Upper lobe of left lung (tissue), 6 donors: ENCODE data around the gene SCGB1C1. TPM values are rescaled to one million over a fixed set of nuclear protein-coding genes. Genes with fewer than 3 reads are reported as not detected.

Source experiments
- ATAC-seq, 2 donors: fragments of 200-7000 bp; cut with Tn5 transposase; one replicate each; pipeline ENCODE4 v1.9.1; 2022; ENCODE audit warnings: mild to moderate bottlenecking in 2 of 2, moderate library complexity in 2 of 2; ENCODE audit not compliant: low FRiP score in 2 of 2
- DNase-seq, 2 donors: peaks; one replicate each; pipeline ENCODE4 v3.0.0-alpha.2; 2019 to 2020
- H3K27ac ChIP-seq, 4 donors: fragments of 200-600 bp; sonication (generic); one replicate each; pipeline ENCODE4 v1.5.1; 2016 to 2019
- H3K27me3 ChIP-seq, 4 donors: fragments of 200-600 bp; sonication (generic); one replicate each; pipeline ENCODE4 v1.5.1; 2017 to 2019
- H3K36me3 ChIP-seq, 4 donors: fragments of 200-600 bp; sonication (generic); one replicate each; pipeline ENCODE4 v1.5.1; 2016 to 2019
- H3K4me1 ChIP-seq, 4 donors: fragments of 200-600 bp; sonication (generic); one replicate each; pipeline ENCODE4 v1.5.1; 2018 to 2019
- H3K4me3 ChIP-seq, 4 donors: fragments of 200-600 bp; sonication (generic); one replicate each; pipeline ENCODE4 v1.5.1; 2017 to 2019; ENCODE audit warnings: mild to moderate bottlenecking in 2 of 4, moderate library complexity in 1 of 4
- H3K9me3 ChIP-seq, 4 donors: fragments of 200-600 bp; sonication (generic); one replicate each; pipeline ENCODE4 v1.5.1; 2018 to 2019
- EP300 ChIP-seq, 4 donors: sonication (generic); formaldehyde crosslinking; IDR thresholded peaks; one replicate each; pipeline ENCODE4 v1.5.1; 2017; ENCODE audit warnings: antibody characterized with exemption in 4 of 4, control low read depth in 2 of 4
- POLR2A ChIP-seq, 4 donors: fragments of 450-650 bp; IDR thresholded peaks; one replicate each; pipeline ENCODE4 v1.5.1; 2016 to 2017; ENCODE audit warnings: antibody characterized with exemption in 4 of 4, mild to moderate bottlenecking in 2 of 4
- POLR2AphosphoS5 ChIP-seq, 2 donors: sonication (generic); formaldehyde crosslinking; IDR thresholded peaks; one replicate each; pipeline ENCODE4 v1.5.1; 2017; ENCODE audit warnings: antibody characterized with exemption in 2 of 2
- WGBS, 2 donors: methylation state at CpG; one replicate each; pipeline ENCODE4 v1.1.5; 2017 to 2018; 5-methylcytosine and 5-hydroxymethylcytosine counted together
- total RNA-seq, 6 donors: library from RNA; depleted of rRNA in 4 of 6; stranded (reverse); fragments of >200 nt in 4 of 6; gene quantifications; one replicate each; pipeline versions ENCODE4 v1.1.0 to v1.2.1, GENCODE V29; 2016 to 2021
- TF ChIP-seq, protein P1 (sequence below), 6 experiments: fragments of 450-650 bp in 4 of 6; fragments of 200-600 bp in 2 of 6; sonication (generic) in 2 of 6; IDR thresholded peaks; one replicate each; pipeline ENCODE4 v1.5.1; 2016 to 2019; ENCODE audit warnings: antibody characterized with exemption in 6 of 6
- donor health status: DM: no; HTN: no; CAD: no; lungs with moderate emphysema.
- donor health status: DM: no; HTN: yes; CAD: no; lungs with severe emphysema.

SCGB1C1 gene
- total RNA-seq, 6 donors from 2014 or later, result not detected

DNA sequence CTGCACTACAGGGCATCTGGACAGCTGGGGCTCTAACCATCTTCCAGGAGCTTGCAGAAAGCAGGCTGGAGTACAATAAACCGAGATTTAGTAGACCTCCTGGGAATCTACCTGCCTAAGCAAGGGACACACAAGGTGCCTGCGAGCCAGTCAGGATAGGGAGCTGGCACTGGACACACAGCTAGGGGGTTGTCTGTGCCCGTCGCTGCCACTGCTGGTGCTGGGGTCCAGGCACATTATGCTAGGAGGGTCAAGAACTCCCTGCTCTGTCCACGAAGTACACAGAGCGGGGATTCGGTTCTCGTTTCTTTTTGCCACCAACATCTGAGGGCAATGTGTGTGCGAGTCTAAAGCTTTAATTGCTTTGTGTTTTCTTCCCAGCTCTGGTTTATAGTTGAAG, 18.9 kb downstream of the SCGB1C1 start:
- Histone ChIP-seq H3K9me3 (no peaks in the 10 kb centered on the region), H3K4me1 (peaks cover 19 to 27% (median 24%) of the 10 kb centered on the region in 4 donors), H3K4me3 (no peak overlapping the region), H3K27ac (no peak overlapping the region), H3K27me3 (no peaks in the 10 kb centered on the region), H3K36me3 (peaks cover 28 to 72% (median 58%) of the 10 kb centered on the region in 4 donors)
- TF ChIP-seq POLR2AphosphoS5 (IDR thresholded peaks at IDR 0.05) (no peak), POLR2A (IDR thresholded peaks at IDR 0.05) (no peak)
- 88 to 92% methylated on average over 9 of the region's 9 CpGs for WGBS, 2 donors
- ATAC-seq (no peak), DNase-seq (no peak)

DNA sequence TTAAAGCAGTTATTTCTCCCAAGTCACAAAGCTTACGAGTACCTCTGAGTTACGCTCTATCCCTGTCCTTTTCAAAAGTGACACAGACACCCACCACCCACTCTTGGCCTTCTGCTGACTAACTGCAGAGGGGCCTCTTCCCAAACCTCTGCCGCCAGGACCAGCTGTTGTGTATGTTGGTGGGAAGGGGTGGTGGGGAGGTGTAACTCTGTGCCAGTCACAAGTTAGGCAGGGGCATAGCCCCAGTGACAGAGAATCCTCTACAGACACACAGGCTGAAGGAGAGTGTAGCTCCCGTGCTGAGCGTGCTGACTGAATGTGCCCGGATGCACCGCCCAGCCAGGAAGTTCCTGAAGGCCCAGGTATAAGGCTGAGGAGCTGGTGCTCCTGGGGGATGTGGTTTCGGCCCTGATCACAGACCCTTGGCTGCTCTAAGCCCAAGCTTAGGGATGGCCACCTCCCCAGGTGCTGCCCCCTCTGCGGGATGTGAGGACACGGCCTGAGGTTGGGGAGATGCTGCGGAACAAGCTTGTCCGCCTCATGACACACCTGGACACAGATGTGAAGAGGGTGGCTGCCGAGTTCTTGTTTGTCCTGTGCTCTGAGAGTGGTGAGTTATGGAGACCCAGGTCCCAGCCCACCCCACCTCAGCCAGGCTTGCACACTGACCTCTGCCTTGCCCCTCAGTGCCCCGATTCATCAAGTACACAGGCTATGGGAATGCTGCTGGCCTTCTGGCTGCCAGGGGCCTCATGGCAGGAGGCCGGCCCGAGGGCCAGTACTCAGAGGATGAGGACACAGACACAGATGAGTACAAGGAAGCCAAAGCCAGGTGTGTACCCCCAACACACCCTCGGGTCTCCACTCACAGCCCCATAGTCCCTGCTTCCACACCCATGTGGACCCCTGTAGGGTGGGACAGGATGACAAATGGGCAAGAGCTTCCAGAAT, 19.5 kb downstream of the SCGB1C1 start:
- DNase-seq (no peak), ATAC-seq (no peak)
- Histone ChIP-seq H3K27me3 (no peaks in the 10 kb centered on the region), H3K4me3 (no peak overlapping the region), H3K9me3 (no peaks in the 10 kb centered on the region), H3K4me1 (peaks cover 19 to 27% (median 24%) of the 10 kb centered on the region in 4 donors), H3K27ac (peak overlapping the region in 1 of 4 donors; percentile 34), H3K36me3 (peaks cover 28 to 72% (median 58%) of the 10 kb centered on the region in 4 donors)
- WGBS, 2 donors, result 92 to 94% methylated on average over 16 to 17 of the region's 17 CpGs
- TF ChIP-seq POLR2AphosphoS5 (IDR thresholded peaks at IDR 0.05) (no peak), EP300 (IDR thresholded peaks at IDR 0.05) (no peak), POLR2A (IDR thresholded peaks at IDR 0.05) (no peak)
- TF ChIP-seq, protein P1, sequence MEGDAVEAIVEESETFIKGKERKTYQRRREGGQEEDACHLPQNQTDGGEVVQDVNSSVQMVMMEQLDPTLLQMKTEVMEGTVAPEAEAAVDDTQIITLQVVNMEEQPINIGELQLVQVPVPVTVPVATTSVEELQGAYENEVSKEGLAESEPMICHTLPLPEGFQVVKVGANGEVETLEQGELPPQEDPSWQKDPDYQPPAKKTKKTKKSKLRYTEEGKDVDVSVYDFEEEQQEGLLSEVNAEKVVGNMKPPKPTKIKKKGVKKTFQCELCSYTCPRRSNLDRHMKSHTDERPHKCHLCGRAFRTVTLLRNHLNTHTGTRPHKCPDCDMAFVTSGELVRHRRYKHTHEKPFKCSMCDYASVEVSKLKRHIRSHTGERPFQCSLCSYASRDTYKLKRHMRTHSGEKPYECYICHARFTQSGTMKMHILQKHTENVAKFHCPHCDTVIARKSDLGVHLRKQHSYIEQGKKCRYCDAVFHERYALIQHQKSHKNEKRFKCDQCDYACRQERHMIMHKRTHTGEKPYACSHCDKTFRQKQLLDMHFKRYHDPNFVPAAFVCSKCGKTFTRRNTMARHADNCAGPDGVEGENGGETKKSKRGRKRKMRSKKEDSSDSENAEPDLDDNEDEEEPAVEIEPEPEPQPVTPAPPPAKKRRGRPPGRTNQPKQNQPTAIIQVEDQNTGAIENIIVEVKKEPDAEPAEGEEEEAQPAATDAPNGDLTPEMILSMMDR (IDR thresholded peaks at IDR 0.05), result no peak

GRCh38 chr11:213111-213510, 20.2 kb downstream of the SCGB1C1 start:
- peaks cover 19 to 27% (median 24%) of the 10 kb centered on the region in 4 donors for H3K4me1 ChIP-seq
- no peak overlapping the region for H3K4me3 ChIP-seq
- peaks cover 28 to 72% (median 58%) of the 10 kb centered on the region in 4 donors for H3K36me3 ChIP-seq
- TF ChIP-seq POLR2AphosphoS5 (IDR thresholded peaks at IDR 0.05) (no peak), EP300 (IDR thresholded peaks at IDR 0.05) (no peak), POLR2A (IDR thresholded peaks at IDR 0.05) (no peak)
- TF ChIP-seq, protein P1 (IDR thresholded peaks at IDR 0.05), result no peak
- no peak for DNase-seq
- no peak for ATAC-seq
- WGBS, 2 donors, result 76 to 93% methylated on average over 4 of the region's 4 CpGs
- H3K27me3 ChIP-seq, result no peaks in the 10 kb centered on the region
- no peaks in the 10 kb centered on the region for H3K9me3 ChIP-seq
- peak overlapping the region in 1 of 4 donors; percentile 34 for H3K27ac ChIP-seq

DNA sequence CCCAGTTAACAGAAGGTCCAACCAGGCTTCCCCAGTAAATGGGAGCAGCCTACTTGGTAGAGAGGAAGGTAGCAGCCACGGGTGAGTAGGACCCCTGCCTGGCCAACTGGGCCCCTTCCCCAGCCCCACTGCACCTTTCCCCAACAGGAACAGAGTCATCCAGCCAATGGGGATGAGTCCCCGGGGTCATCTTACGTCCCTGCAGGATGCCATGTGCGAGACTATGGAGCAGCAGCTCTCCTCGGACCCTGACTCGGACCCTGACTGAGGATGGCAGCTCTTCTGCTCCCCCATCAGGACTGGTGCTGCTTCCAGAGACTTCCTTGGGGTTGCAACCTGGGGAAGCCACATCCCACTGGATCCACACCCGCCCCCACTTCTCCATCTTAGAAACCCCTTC, 21.2 kb downstream of the SCGB1C1 start:
- no peaks in the 10 kb centered on the region for H3K9me3 ChIP-seq
- TF ChIP-seq POLR2A (IDR thresholded peaks at IDR 0.05) (no peak), EP300 (IDR thresholded peaks at IDR 0.05) (no peak), POLR2AphosphoS5 (IDR thresholded peaks at IDR 0.05) (no peak)
- TF ChIP-seq, protein P1 (IDR thresholded peaks at IDR 0.05), result no peak
- ATAC-seq (no peak), DNase-seq (no peak)
- peaks cover 28 to 80% (median 60%) of the 10 kb centered on the region in 4 donors for H3K36me3 ChIP-seq
- no peak overlapping the region for H3K27ac ChIP-seq
- 87 to 90% methylated on average over 7 of the region's 7 CpGs for whole genome bisulfite sequencing, 2 donors
- peaks cover 18 to 26% (median 23%) of the 10 kb centered on the region in 4 donors for H3K4me1 ChIP-seq
- no peaks in the 10 kb centered on the region for H3K27me3 ChIP-seq
- H3K4me3 ChIP-seq, result no peak overlapping the region

DNA sequence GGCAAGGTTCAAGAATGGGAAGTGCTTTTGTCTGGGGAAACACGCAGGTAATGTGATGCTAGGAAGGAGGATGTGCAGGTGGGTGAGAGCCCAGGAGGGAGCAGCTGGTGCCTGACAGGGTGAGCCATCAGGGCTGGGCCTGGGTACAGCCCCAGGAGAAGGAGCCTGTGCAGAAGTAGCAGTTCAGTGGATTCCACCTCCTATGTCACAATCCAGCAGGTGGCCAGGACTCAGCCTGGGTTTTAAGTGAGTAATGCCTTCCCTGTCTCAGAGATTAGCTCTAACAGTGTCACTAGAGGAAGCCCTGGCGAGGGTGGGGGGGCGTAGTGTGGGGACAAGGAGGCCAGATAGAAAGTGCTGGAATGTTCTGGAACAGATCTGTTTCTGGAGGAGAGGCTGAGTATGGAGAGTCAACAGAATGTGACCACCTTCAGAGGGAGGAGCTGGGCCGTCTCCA, 22.7 kb downstream of the SCGB1C1 start:
- DNase-seq, result no peak

More for the DNA sequence above, 22.7 kb downstream of the SCGB1C1 start:
- TF ChIP-seq POLR2A (IDR thresholded peaks at IDR 0.05) (no peak), EP300 (IDR thresholded peaks at IDR 0.05) (no peak), POLR2AphosphoS5 (IDR thresholded peaks at IDR 0.05) (no peak)
- TF ChIP-seq, protein P1 (IDR thresholded peaks at IDR 0.05), result no peak
- Histone ChIP-seq H3K4me1 (peaks cover 3 to 11% (median 8%) of the 10 kb centered on the region in 4 donors), H3K27me3 (no peaks in the 10 kb centered on the region), H3K27ac (no peak overlapping the region), H3K4me3 (no peak overlapping the region), H3K9me3 (no peaks in the 10 kb centered on the region), H3K36me3 (peaks cover 24 to 71% (median 54%) of the 10 kb centered on the region in 4 donors)
- 73 to 83% methylated on average over 4 of the region's 4 CpGs for WGBS, 2 donors
- no peak for ATAC-seq
